Hematopoietic multipotent progenitor cell treated with erythropoietin and hydrocortisone succinate and interleukin-3 and kit ligand, for 8 days (in vitro differentiated cells): Measurements from ENCODE around the gene IRF4.

Experiments
- DNase-seq: peaks from one replicate; pipeline ENCODE4 v3.0.0-alpha.2; 2015

The IRF4 gene

DNA sequence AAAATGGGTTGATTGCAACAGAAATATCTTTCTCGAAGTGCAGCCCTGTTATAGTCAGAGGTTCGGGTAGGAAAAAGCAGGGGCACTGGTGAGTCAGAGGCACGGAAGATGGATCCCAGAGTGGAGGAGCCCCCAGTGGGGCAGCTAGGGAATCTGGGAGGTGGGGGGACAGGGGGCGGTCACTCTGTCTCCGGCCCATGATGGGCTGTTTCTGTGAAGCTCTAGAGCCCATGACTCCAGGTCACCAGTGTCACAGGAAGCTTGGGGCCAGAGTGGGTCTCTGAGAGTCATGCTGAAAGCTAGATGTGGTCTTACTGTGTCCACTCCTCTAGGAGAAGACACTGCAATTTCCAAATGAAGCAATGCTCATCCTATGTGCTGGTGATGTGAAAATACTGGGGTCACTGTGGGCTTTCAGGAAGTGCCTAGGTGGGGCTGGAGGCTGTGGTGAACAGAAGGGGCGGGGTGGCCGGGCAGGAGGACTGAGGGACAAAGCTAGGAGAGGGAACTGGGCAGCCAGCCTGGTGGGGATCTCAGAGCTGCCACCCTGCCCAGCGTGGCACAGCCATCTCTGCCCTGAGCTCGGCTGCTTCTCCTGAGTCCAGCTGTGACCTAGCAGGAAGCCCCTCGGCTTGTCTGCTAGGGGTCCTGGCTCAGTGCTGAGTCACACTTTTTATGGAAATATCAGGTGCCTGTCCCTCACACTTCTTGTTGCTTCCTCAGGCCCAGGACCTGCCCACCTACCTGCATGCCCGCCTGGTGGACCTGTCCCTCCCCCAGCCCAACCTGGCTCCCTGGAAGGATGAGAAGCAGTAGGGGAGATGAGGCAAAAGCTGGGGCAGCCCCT, 54.2 kb downstream of the IRF4 start:
- no peak for DNase-seq

DNA sequence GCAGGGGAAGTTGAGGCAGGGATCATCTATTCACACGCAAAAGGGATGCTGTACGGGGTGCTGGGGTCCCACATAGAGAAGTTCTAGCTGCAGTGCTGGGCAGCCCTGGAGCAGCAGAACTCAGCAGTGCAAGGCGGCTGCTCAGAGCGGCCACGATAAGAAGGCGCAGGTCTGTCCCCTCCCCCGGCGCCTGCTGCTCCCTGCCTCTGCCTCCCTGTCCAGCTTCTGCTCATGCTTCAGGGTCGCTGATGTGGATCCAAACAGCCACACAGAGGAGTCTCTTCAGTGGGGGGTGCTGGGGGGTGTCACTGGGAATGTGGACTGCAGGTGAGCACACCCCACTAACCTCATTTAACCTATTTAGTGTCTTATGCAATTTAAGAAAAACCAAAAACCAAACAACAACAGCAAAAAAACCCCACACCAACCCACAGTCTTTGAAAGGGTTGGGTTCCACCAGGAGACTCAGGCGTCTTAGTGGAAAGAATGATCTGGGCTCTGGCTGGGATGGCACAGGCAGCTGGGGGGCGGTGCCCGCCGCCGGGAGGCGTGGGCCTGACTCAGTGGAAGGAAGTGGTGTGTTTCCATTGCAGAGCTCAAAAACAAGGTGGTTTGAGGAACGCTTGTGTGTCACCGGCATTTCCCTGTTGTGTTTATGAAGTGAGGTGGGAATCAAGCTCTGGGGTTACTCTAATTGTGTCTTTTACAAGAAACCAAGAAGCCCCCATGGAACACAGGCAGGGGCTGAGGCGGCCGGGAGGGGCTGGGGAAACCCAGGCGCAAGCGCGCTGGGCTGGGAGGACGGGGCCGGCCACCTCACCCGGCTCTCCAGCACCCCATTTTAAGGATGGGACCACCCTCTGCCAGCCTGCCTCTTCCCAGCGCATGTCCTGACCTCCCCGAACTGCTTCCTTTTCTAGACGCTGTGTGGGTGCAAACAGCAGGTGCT, 55.1 kb downstream of the IRF4 start:
- no peak for DNase-seq

DNA sequence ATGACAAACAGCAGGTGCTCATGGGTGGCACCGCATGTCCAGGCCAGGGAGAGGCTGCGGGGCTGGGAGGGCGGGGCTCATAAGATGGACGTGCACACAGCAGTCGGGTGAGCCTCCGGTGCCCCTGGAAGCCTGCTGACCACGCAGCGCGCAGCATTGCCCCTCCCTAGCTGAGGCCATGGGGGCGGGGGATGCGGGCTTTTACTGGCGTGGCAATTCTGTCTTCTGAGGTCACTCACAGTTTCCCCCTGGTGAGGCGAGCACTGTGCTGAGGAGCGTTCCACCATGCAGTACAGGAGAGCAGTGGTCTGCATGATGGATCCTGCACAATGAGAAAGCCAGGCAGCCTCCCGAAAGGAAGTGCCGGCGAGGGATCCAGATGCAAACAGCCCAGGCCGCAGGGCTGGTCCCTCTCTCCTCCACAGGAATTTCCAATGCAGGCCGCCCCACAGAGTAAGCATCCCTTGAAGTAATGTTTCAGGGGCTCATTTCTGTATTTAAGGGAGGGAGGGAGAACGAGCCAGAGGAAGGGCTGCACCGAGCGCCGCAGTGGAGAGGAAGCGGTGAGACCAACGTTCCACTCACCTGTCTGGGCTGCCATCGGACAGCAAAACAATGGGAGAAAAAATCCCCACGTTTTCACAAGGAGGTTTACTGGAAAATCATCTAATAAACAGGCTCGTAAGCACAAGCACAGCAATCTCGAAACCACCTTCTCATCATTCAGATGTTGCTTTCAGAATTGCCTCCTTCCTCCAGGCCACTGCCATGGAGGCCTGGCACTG, 56.0 kb downstream of the IRF4 start:
- no peak for DNase-seq

DNA sequence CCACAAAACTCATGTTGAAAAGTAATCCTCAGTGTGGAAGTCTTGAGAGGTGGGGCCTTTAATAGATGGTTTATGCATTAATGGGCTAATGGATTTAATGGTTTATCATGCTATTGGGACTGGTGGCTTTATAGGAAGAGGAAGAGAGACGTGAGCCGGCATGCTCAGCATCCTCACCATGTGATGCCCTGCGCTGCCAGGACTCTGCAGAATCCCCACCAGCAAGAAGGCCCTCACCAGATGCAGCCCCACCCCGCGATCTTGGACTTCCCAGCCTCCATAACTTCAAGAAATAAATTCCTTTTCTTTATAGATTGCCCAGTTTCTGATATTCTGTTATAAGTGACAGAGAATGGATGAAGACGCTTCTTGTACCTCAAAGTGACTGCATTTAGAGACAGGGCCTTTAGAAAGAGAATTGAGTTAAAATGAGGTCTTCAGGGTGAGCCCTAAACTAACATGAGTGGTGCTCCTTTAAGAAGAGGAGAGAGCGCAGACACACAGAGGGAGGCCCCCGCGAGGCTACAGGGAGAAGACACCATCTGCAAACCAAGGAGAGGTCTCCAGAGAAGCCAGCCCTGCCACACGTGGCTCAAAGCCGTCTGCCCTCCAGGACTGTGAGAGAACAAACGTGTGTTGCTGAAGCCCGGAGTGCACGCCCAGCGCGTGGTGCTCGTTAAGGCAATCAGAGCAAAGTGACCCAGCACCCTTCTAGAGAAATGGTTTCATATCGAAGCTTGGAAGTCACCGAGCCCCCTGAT, 56.9 kb downstream of the IRF4 start:
- no peak for DNase-seq

DNA sequence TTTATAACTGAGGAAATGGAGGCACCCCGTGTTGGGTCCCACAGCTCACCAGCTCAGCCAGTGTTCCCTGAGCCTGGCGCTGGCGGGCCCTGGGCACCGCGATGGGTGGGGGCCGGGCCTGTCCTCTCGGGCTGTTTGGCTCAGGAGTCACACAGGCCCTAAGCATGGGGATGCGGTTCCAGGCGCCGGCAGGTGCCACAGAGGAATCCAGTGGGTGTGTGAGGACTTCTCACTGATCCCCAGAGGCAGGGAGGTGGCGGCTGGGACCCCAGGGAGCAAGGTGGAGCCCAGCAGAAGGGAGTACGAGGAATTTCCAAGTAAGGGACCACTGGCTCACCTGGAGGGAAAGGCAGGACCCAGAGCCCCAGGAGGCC, 57.5 kb downstream of the IRF4 start:
- no peak for DNase-seq

DNA sequence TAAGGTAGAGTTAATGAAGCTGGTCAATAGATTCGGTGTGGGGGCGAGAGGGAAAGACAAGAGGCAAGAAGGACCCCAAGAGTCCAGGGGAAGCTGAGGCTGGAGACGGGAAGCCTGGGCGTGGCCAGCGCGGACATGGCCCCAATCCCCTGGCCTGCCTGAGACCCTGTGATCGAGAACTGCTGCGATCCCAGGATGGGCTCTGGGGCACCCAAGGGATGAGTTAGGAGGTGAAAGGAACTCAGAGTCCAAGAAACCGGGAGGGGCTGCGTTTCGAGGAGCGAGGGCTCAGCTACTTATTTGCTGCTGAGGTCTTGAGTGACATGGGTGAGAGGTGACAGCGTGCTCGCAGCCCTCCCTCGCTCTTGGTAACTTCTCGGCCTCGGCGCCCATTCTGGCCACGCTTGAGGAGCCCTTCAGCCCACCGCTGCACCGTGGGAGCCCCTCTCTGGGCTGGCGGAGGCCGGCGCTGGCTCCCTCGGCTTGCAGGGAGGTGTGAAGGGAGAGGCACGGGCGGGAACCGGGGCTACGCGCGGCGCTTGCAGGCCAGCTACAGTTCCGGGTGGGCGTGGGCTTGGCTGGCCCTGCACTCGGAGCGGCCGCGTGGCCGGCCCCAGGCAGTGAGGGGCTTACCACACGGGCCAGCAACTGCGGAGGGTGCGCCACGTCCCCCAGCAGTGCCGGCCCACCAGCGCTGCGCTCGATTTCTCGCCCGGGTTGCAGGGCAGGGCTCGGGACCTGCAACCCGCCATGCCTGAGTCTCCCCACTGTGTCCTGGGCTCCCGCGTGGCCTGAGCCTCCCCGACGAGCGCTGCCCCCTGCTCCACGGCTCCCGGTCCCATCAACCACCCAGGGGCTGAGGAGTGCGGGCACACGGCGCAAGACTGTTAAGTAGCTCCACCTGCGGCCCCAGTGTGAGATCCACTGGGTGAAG, 58.2 kb downstream of the IRF4 start:
- DNase-seq = no peak

DNA sequence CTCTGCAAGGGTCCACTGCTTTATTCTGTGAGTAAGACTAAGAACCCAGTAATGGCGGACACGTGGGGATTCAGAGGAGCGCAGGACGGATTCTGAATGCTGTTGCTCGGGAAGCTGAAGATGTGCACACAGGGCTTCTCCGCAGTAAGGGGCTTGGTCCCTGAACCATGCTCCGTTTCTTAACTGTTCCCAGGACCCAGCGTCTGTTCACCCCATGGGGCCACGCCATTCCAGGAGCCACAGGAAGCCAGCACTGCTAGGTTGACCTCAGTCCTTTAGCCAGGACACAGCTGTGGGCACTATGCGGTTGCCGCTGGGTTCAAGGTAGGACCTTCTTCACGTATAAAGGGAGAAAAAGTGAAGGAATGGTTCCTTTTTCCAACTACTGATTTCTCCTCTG, 59.8 kb downstream of the IRF4 start:
- DNase-seq = no peak

DNA sequence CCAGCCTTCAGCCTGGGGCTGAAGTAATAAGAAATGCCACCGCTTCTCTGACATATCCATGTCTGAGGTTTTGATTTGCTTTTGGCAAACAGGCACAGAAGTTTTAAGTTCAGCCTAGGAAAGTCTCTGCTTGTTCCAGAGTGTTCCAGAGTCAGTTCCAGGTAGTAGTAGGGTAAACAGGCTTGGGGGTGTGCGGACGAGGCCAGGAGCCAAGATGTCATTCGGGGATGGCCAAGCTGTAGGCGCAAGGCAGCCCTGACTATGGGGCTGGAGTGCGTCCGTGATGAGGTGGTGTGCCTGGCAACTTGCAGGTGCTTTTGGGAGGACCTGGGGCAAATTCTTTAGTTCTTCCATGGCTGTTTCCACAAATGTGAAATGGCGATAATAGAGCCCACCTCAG, 60.3 kb downstream of the IRF4 start:
- DNase-seq = no peak

DNA sequence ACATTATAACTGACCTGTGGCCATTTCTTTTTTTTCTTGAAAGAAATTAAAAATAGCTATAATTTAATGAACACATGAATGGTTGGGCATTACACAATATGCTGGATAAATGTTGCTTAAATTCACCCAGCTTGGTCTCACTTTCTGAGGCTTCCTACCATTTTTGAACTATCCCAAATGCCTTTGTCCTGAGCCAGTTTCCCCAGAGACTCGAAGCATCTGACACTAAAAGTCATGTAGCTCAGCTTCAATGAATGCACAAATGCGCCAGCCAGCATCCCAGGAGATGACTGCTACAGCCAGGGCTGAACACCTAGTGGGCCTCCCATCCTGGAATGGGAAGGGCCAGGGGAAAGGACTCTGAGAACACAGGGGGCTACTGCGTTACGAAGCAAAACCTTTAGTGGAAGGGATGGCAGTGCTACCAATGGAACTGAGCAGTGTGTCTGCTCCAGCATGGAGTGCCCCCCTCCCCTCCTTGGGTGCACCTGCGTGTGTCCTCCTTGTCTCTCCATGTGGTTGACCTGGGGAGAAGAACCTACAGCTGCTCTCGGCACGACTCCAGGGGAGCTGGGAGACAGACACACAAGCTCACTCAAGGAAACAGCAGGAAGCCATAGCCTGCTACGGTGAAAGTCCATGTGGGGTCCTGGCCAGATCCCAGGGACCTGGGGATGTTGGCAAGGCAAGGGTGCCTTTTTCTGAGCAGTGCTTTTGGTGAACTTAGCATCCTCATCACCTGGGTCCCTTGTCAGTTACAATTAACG, 60.9 kb downstream of the IRF4 start:
- no peak for DNase-seq

DNA sequence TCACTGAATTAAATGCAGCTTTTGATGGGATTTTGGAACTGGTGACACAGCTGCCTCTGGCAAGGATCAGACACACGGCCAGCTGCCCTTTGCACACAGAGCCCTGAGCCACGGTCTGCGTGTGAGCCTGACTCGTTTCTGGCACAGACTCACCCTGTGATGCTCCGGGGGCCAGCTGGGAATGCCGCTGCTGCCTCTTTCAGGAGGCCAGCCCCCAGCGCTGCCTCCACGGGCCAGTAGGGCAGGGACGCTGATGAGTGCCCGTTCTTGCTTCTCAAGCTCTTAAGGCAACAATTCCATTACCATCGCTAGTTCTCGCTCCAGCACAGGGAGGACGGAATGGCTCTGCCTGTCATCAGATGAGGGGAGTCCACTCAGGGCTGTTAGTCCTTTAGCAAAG, 61.6 kb downstream of the IRF4 start:
- DNase-seq = no peak

DNA sequence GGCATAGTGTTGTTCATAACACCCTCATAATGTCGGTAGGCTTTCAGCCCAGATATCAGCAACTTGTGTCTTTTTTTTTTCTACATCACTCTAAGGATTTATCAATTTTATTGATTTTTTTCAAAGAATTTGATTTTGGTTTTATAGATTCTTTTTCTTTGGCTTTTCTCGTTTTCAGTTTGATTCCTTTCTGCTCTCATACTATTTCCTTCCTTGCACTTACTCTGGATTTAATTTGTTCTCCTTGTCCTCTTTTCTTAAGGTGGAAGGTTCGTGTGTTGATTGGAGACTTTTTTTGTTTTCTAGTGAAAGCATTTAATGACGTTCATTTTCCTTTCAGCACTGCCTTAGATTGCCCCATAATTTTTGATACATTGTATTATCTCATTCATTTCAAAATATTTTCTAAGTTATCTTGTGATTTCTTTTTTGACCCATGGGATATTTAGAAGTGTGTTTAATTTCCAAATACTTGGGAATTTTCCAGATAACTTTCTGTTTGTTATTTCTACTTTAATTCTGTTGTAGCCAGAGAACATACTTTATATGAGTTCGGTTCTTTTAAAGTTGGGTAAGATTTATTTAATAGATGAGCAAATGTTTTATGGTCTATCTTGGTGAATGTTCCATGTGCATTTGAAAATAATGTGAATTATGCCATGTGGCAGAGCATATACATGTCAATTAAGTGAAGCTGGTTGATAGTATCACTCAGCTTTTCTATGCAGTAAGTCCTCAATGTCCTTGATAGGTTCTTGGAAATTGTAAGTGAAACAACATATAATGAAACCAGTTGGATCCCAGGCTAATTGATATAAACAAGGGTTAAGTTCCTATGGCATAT, 62.8 kb downstream of the IRF4 start:
- no peak for DNase-seq

DNA sequence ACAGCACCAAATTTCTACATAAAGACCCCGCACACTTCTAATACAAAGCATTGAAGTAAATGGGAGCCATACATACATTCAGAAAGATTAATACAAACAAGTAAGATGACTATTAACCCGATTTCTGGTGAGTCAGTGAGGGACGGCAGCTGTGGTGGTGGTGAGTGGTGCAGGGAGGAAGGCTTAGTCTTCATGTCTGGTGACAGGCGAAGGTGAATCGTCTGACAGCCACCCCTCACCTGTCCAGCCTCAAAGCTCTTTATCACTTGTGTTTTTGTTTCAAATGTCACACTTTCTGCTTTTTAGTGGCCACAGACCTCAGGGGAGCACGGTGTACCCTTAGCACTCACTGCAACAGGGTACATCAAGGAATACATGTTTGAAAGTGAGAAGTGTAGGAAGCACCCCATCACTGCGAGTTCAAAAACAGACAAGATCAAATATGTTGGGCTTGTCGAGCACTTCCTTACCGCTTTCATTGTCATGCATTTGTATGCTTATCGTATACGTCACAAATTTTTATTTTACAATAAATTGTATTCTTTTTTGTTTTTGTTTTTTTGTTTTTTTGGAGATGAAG, 63.5 kb downstream of the IRF4 start:
- DNase-seq = no peak

DNA sequence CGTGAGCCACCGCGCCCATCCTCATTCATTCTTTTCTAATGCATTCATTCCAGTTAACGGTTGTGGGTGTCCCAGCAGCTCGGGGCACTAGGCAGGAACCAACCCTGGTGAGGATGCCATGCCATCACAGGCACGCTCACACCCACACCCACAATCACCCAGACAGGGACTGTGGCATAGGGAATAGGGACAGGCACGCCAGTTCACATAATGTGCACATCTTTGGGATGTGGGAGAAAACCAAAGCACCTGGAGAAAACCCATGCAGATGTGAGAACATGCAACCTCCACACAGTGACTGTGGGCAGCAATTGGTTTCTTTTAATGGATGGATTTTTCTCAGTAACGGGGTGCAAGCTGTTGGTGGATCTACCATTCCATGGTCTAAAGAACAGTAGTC, 64.3 kb downstream of the IRF4 start:
- DNase-seq = no peak

DNA sequence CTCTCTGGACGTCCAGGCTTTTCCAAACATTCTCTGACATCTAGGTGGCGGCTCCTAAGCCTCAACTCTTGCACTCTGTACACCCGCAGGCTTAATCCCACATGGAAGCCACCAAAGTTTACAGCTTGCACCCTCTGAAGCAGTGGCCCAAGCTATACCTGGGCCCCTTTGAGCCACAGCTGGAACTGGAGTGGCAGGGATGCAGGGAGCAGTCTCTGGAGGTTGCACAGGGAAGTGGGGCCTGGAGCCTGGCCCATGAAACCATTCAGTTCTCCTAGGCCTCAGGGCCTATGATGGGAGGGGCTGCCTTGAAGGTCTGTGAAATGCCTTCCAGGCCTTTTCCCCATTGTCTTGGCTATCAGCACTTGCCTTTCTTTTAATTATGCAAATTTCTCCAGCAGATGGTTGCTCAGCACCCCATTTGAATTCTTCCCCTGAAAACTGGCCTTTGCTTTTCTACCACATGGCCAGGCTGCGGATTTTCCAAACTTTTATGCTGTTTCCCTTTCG, 64.9 kb downstream of the IRF4 start:
- no peak for DNase-seq

DNA sequence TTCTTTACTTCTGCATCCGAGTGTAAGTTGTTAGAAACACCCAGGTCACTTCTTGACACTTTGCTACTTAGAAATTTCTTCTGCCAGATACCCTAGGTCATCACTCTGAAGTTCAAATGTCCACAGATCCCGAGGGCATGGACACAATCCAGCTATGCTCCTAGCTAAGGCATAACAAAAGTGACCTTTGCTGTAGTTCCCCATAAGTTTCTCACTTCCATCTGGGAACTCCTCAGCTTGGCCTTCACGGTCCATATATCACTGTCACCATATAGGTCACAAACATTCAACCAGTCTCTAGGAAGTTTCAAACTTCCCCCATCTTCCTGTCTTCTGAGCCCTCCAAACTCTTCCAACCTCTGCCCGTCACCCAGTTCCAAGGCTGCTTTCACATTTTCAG, 65.3 kb downstream of the IRF4 start:
- DNase-seq = no peak
